Measurements from ENCODE around the gene CBFA2T3. TPM values are rescaled to one million over a fixed set of nuclear protein-coding genes. Genes with fewer than 3 reads are reported as not detected.

CBFA2T3 gene
- total RNA-seq, 2 donors from 2014 or later: 10.1 to 10.5 TPM

DNA sequence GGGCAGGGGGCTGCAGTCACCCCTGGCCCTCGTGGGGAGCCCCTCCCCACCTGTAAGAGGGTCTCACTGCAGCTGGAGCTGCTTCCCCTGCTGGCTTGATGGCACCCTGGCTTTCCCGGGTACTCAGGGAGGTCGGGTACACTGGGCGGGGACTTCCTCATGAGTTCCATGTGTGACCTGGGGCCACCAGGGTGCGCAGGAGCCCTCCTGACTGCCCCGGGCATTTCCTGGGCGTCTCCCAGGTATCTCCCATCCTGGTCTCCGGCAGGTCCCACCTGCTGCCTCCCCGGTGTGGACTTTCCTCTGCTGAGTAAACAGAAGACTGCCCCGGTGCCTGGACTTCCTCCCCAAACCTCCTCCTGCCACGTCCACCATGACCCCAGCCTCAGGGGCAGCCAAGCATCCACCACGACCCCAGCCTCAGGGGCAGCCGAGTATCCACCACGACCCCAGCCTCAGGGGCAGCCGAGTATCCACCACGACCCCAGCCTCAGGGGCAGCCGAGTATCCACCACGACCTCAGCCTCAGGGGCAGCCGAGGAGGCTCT is 40.9 kb downstream of the CBFA2T3 start:
- Histone ChIP-seq H3K4me3 (no peak overlapping the region), H3K27ac (peak overlapping the region; percentile 57), H3K9ac (ENCODE audit: low read depth in 2 of 2, low read length in 2 of 2) (peak overlapping the region; percentile 50 to 51), H3K36me3 (no peaks in the 10 kb centered on the region), H3K4me1 (peaks cover 12% of the 10 kb centered on the region), H3K27me3 (peaks cover 22% of the 10 kb centered on the region), H3K9me3 (no peaks in the 10 kb centered on the region)
- DNase-seq: peak; percentile 75
- TF ChIP-seq, protein P1, sequence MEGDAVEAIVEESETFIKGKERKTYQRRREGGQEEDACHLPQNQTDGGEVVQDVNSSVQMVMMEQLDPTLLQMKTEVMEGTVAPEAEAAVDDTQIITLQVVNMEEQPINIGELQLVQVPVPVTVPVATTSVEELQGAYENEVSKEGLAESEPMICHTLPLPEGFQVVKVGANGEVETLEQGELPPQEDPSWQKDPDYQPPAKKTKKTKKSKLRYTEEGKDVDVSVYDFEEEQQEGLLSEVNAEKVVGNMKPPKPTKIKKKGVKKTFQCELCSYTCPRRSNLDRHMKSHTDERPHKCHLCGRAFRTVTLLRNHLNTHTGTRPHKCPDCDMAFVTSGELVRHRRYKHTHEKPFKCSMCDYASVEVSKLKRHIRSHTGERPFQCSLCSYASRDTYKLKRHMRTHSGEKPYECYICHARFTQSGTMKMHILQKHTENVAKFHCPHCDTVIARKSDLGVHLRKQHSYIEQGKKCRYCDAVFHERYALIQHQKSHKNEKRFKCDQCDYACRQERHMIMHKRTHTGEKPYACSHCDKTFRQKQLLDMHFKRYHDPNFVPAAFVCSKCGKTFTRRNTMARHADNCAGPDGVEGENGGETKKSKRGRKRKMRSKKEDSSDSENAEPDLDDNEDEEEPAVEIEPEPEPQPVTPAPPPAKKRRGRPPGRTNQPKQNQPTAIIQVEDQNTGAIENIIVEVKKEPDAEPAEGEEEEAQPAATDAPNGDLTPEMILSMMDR (IDR thresholded peaks at IDR 0.05): no peak
- intact Hi-C loops (cut with DNase I): no loop called here

DNA sequence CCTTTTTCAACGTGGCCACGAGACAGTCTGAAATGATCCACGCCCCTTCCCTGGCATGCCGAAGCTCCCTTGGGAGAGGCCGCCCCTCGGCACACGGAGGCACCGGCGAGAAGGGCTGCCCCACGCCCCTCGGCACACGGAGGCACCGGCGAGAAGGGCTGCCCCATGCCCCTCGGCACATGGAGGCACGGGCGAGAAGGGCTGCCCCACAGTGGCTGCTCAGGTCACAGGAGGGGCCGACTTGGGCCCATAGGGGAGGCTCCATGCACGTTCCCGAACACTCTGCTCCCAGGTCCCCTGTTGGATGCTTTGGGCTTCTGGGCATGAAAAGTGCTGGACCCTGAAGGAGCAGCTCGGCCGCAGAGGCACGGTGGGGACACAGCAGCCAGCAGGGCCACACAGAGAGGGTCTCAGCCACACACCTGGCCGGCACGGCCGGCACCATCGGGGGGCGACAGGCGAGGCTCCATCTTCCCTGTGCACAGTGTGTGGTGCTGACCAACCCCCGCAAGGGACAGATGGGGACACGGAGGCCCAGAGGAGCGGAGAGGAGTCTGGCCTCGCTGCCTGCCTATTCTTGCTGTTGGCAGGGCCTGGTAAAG is 42.8 kb downstream of the CBFA2T3 start:
- H3K4me3 ChIP-seq: no peak overlapping the region
- H3K9ac ChIP-seq (ENCODE audit: low read depth in 2 of 2, low read length in 2 of 2): no peak overlapping the region
- peaks cover 4% of the 10 kb centered on the region for H3K27me3 ChIP-seq
- H3K4me1 ChIP-seq: peaks cover 12% of the 10 kb centered on the region
- H3K27ac ChIP-seq: no peak overlapping the region
- TF ChIP-seq, protein P1 (IDR thresholded peaks at IDR 0.05): no peak
- H3K9me3 ChIP-seq: no peaks in the 10 kb centered on the region
- intact Hi-C loops (cut with DNase I): no loop called here
- no peak for DNase-seq
- no peaks in the 10 kb centered on the region for H3K36me3 ChIP-seq

DNA sequence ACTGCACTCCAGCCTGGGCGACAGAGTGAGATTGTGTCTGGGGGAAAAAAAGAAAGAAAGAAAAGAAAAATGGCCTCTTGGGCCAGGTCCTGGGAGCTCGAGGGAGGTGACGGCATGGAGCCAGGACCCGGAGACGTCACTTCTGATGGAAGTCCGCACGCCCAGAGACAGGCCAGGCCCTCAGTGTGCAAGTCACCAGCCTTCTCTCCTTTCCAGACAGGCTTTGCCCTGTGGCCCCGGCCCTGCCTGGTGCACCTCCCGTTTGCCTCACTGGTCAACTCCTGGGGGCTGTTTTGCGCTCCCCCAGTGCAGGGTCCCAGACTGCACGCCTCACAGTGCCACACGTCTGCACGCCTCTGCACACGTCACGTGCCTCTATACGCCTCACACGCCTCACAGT is 44.1 kb downstream of the CBFA2T3 start:
- Histone ChIP-seq H3K4me1 (peaks cover 12% of the 10 kb centered on the region), H3K27me3 (no peaks in the 10 kb centered on the region), H3K9ac (ENCODE audit: low read depth in 2 of 2, low read length in 2 of 2) (no peak overlapping the region), H3K4me3 (no peak overlapping the region), H3K36me3 (no peaks in the 10 kb centered on the region), H3K9me3 (no peaks in the 10 kb centered on the region), H3K27ac (no peak overlapping the region)
- TF ChIP-seq, protein P1 (IDR thresholded peaks at IDR 0.05): no peak
- no peak for DNase-seq
- intact Hi-C loops (cut with DNase I): no loop called here

DNA sequence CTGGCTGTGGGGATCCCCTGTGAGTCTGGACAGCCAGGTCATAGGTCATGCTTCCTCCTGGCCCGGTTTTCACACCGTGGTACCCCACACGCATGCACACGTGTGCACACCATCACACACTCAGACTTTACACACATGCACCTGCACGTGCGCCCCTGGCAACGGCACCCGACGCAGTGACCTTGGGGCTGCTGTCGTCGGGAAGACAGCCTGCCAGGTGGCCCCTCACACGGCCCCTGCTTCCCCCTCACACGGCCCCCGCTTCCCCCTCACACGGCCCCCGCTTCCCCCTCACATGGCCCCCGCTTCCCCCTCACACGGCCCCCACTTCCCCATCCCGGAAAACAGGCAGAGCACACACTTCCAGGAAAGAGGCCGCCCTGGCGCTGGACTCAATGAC is 45.1 kb downstream of the CBFA2T3 start:
- intact Hi-C loops (cut with DNase I): no loop called here
- H3K4me1 ChIP-seq: peaks cover 8% of the 10 kb centered on the region
- no peak for DNase-seq
- H3K9me3 ChIP-seq: no peaks in the 10 kb centered on the region
- H3K36me3 ChIP-seq: no peaks in the 10 kb centered on the region
- H3K9ac ChIP-seq (ENCODE audit: low read depth in 2 of 2, low read length in 2 of 2): no peak overlapping the region
- H3K27me3 ChIP-seq: no peaks in the 10 kb centered on the region
- TF ChIP-seq, protein P1 (IDR thresholded peaks at IDR 0.05): no peak
- H3K4me3 ChIP-seq: no peak overlapping the region
- H3K27ac ChIP-seq: no peak overlapping the region

DNA sequence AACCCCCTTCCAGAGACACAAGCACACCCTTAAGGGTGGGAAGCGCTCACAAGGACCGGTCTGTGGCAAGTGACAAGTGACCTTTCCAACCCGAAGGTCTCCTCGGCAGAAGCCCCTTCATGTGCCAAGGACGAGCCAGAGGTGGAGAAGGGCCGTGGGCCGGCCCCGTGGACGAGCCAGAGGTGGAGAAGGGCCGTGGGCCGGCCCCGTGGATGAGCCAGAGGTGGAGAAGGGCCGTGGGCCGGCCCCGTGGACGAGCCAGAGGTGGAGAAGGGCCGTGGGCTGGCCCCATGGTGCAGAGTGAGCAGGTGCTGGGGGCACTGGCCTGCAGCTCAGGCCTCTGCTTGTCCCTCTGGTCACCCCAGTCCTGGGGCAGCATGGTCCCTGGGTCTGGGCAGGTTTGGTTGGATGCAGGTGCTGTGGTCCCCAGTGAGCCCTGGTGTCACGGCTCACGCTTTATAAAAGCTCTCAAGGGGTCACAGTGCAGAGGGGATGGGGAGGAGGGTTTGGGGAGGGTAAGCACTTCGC is 45.6 kb downstream of the CBFA2T3 start:
- Histone ChIP-seq H3K4me3 (no peak overlapping the region), H3K27me3 (no peaks in the 10 kb centered on the region), H3K27ac (no peak overlapping the region), H3K36me3 (no peaks in the 10 kb centered on the region), H3K9ac (ENCODE audit: low read depth in 2 of 2, low read length in 2 of 2) (no peak overlapping the region), H3K4me1 (peaks cover 6% of the 10 kb centered on the region), H3K9me3 (no peaks in the 10 kb centered on the region)
- no peak for DNase-seq
- TF ChIP-seq, protein P1 (IDR thresholded peaks at IDR 0.05): no peak
- intact Hi-C loops (cut with DNase I): no loop called here

Data from colonic mucosa (tissue), 4 donors.